HG02571 (cell line): Measurements from ENCODE around the gene CEACAM16.
"Not testable (repeated sequence)": the region's sequence is repeated elsewhere in the genome, so short reads cannot be mapped to it uniquely, and the experiment has no call there.

Source experiments
- ATAC-seq: cut with Tn5 transposase; IDR thresholded peaks from one replicate; pipeline ENCODE4 v1.9.1; 2021; ENCODE audit warnings: mild to moderate bottlenecking, moderate library complexity; ENCODE audit not compliant: unreplicated experiment

Gene CEACAM16

GRCh38 chr19:44698492-44699201 lies at the start of gene CEACAM16:
Gene CEACAM16, plus strand, starts transcription at chr19:44699151. Its CDS starts 2,306 bp downstream, at chr19:44701457.
- no peak for ATAC-seq

GRCh38 chr19:44649578-44650145 lies 49.3 kb upstream of the CEACAM16 start:
- no peak for ATAC-seq

GRCh38 chr19:44653343-44653742 lies 45.6 kb upstream of the CEACAM16 start:
- no peak for ATAC-seq

- peak; percentile 72 for ATAC-seq
Measured at GRCh38 chr19:44653977-44654774, 44.8 kb upstream of the CEACAM16 start.

GRCh38 chr19:44657211-44657921 lies 41.6 kb upstream of the CEACAM16 start:
- ATAC-seq, result no peak

- ATAC-seq, result no peak
Measured at GRCh38 chr19:44658069-44658733, 40.8 kb upstream of the CEACAM16 start.

GRCh38 chr19:44660081-44660480 lies 38.9 kb upstream of the CEACAM16 start:
- ATAC-seq, result no peak

GRCh38 chr19:44661205-44661604 lies 37.7 kb upstream of the CEACAM16 start:
- ATAC-seq, result no peak

GRCh38 chr19:44661904-44662303 lies 37.0 kb upstream of the CEACAM16 start:
- no peak for ATAC-seq

- no peak for ATAC-seq
Measured at GRCh38 chr19:44662691-44663385, 36.1 kb upstream of the CEACAM16 start.

GRCh38 chr19:44663996-44664395 lies 35.0 kb upstream of the CEACAM16 start:
- no peak for ATAC-seq

GRCh38 chr19:44664976-44665375 lies 34.0 kb upstream of the CEACAM16 start:
- no peak for ATAC-seq

GRCh38 chr19:44666852-44667556 lies 31.9 kb upstream of the CEACAM16 start:
- ATAC-seq, result no peak

GRCh38 chr19:44668985-44669764 lies 29.8 kb upstream of the CEACAM16 start:
- no peak for ATAC-seq

GRCh38 chr19:44670027-44670426 lies 28.9 kb upstream of the CEACAM16 start:
- ATAC-seq, result not testable (repeated sequence)

- ATAC-seq, result no peak
Measured at GRCh38 chr19:44671400-44671799, 27.6 kb upstream of the CEACAM16 start, which contains the start of gene CEACAM19. Gene CEACAM19, plus strand, starts transcription at chr19:44671482. Its CDS starts 450 bp downstream, at chr19:44671932.

- no peak for ATAC-seq
Measured at GRCh38 chr19:44672226-44672625, 26.7 kb upstream of the CEACAM16 start.

- no peak for ATAC-seq
Measured at GRCh38 chr19:44673510-44673909, 25.4 kb upstream of the CEACAM16 start.

- no peak for ATAC-seq
Measured at GRCh38 chr19:44675521-44675920, 23.4 kb upstream of the CEACAM16 start.
